ENCODE data around the gene CHD5. TPM values are rescaled to one million over a fixed set of nuclear protein-coding genes. Genes with fewer than 3 reads are reported as not detected.

CHD5 gene
- total RNA-seq, 4 donors from 2014 or later: 5.5 to 16.9 (median 12.0) TPM

DNA sequence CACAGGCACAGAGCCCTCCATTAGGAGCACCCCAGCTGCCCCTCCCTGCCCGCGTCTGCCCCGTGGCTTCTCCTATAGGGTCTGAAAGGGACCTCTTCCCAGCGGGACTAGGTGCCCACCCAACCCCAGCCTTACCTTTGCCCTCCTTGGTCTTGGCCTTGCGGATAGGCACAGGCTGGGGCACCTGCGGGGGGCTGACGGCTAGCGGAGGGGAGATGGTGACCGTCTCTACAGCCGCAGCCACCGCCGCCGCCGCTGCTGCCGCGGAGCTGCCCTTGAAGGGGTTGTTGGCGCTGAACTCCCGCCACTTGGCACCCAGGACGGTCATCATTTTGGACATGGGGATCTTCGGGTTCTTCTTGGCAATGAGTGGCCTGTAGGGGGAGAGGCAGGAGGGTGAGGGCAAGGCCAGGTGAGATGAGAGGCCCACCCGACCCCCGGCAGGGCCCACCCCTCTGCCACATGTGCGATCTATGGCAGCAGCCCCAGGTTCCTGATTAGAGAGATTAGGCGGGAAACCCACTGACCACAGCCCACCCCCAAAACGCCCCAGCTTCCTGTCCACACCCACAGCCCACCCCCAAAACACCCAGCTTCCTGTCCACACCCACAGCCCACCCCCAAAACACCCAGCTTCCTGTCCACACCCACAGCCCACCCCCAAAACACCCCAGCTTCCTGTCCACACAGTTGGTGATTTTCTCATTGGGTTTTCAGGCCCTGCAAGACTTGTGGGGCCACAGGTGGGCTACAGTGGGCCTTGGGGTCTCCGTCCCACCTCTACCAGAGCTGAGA lies 25.4 kb downstream of the CHD5 start:
- Histone ChIP-seq H3K36me3 (peaks cover 0 to 2% (median 0%) of the 10 kb centered on the region in 4 donors), H3K27me3 (peaks cover 0 to 15% (median 0%) of the 10 kb centered on the region in 4 donors), H3K27ac (replicated peaks in 1 of 4) (no peak overlapping the region), H3K4me1 (no peaks in the 10 kb centered on the region), H3K4me3 (no peak overlapping the region), H3K9me3 (no peaks in the 10 kb centered on the region)
- intact Hi-C loops (cut with DNase I): no loop called here
- DNase-seq (ENCODE audit: extremely low spot score): no peak
- 80% methylated on average over 12 of the region's 26 CpGs for WGBS
- TF ChIP-seq POLR2AphosphoS5 (IDR thresholded peaks at IDR 0.05): no peak
- TF ChIP-seq EP300 (IDR thresholded peaks at IDR 0.05): no peak
- no peak for TF ChIP-seq POLR2A (IDR thresholded peaks at IDR 0.05; ENCODE audit: low read depth)
- TF ChIP-seq, protein P1, sequence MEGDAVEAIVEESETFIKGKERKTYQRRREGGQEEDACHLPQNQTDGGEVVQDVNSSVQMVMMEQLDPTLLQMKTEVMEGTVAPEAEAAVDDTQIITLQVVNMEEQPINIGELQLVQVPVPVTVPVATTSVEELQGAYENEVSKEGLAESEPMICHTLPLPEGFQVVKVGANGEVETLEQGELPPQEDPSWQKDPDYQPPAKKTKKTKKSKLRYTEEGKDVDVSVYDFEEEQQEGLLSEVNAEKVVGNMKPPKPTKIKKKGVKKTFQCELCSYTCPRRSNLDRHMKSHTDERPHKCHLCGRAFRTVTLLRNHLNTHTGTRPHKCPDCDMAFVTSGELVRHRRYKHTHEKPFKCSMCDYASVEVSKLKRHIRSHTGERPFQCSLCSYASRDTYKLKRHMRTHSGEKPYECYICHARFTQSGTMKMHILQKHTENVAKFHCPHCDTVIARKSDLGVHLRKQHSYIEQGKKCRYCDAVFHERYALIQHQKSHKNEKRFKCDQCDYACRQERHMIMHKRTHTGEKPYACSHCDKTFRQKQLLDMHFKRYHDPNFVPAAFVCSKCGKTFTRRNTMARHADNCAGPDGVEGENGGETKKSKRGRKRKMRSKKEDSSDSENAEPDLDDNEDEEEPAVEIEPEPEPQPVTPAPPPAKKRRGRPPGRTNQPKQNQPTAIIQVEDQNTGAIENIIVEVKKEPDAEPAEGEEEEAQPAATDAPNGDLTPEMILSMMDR (IDR thresholded peaks at IDR 0.05): no peak

- H3K27ac ChIP-seq (replicated peaks in 1 of 4): no peak overlapping the region
- DNase-seq (ENCODE audit: extremely low spot score): no peak
- no peaks in the 10 kb centered on the region for H3K9me3 ChIP-seq
- H3K4me1 ChIP-seq: peaks cover 6 to 14% (median 12%) of the 10 kb centered on the region in 4 donors
- TF ChIP-seq POLR2AphosphoS5 (IDR thresholded peaks at IDR 0.05): no peak
- TF ChIP-seq EP300 (IDR thresholded peaks at IDR 0.05): no peak
- no peak for TF ChIP-seq POLR2A (IDR thresholded peaks at IDR 0.05; ENCODE audit: low read depth)
- TF ChIP-seq, protein P1 (IDR thresholded peaks at IDR 0.05): no peak
- intact Hi-C loops (cut with DNase I): no loop called here
- peaks cover 0 to 2% (median 0%) of the 10 kb centered on the region in 4 donors for H3K36me3 ChIP-seq
- no peak overlapping the region for H3K4me3 ChIP-seq
- 100% methylated on average over 1 of the region's 7 CpGs for WGBS
- H3K27me3 ChIP-seq: peaks cover 0 to 22% (median 3%) of the 10 kb centered on the region in 4 donors
These were observed 27.2 kb downstream of the CHD5 start for GRCh38 chr1:6152882-6153281.

- H3K27ac ChIP-seq (replicated peaks in 1 of 4): no peak overlapping the region
- no peak overlapping the region for H3K4me3 ChIP-seq
- H3K36me3 ChIP-seq: peaks cover 0 to 2% (median 0%) of the 10 kb centered on the region in 4 donors
- WGBS: 74% methylated on average over 11 of the region's 11 CpGs
- intact Hi-C loops (cut with DNase I): no loop called here
- H3K4me1 ChIP-seq: peaks cover 6 to 15% (median 12%) of the 10 kb centered on the region in 4 donors
- H3K9me3 ChIP-seq: no peaks in the 10 kb centered on the region
- TF ChIP-seq, protein P1 (IDR thresholded peaks at IDR 0.05): no peak
- TF ChIP-seq EP300 (IDR thresholded peaks at IDR 0.05) (no peak), POLR2AphosphoS5 (IDR thresholded peaks at IDR 0.05) (no peak), POLR2A (IDR thresholded peaks at IDR 0.05; ENCODE audit: low read depth) (no peak)
- peaks cover 0 to 28% (median 3%) of the 10 kb centered on the region in 4 donors for H3K27me3 ChIP-seq
- no peak for DNase-seq (ENCODE audit: extremely low spot score)
These were observed 27.9 kb downstream of the CHD5 start for GRCh38 chr1:6152181-6152580.

DNA sequence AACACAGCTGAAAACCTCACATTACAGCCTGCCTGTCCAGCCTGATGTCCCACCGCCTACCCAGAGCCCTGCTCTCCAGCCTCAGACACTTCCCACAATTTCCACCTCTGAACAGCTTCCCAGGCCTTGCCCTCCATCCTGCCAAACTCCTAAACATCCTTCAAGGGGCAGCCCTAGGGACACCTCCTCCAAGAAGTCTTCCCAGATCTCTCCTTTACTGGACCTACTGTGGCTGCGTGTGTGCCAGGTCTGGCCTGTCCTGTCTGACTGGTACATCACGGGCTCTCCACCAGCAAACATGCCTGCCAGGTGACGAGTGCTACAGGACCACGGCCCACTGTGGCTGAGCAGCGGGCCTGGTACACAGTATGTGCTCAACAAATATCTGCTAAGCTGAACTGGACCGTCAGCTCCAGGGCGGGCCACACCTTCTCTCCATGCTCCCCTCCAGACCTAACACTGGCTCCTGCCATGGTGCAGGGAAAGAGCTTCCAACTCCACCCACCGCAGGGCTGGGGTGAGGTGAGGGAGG lies 28.8 kb downstream of the CHD5 start:
- WGBS: 100% methylated on average over 4 of the region's 9 CpGs
- no peak for DNase-seq (ENCODE audit: extremely low spot score)
- H3K27ac ChIP-seq (replicated peaks in 1 of 4): no peak overlapping the region
- no peak overlapping the region for H3K4me3 ChIP-seq
- intact Hi-C loops (cut with DNase I): no loop called here
- peaks cover 0 to 29% (median 5%) of the 10 kb centered on the region in 4 donors for H3K27me3 ChIP-seq
- H3K4me1 ChIP-seq: peaks cover 6 to 15% (median 12%) of the 10 kb centered on the region in 4 donors
- peaks cover 0 to 2% (median 0%) of the 10 kb centered on the region in 4 donors for H3K36me3 ChIP-seq
- H3K9me3 ChIP-seq: no peaks in the 10 kb centered on the region
- TF ChIP-seq POLR2A (IDR thresholded peaks at IDR 0.05; ENCODE audit: low read depth) (no peak), POLR2AphosphoS5 (IDR thresholded peaks at IDR 0.05) (no peak), EP300 (IDR thresholded peaks at IDR 0.05) (no peak)
- TF ChIP-seq, protein P1 (IDR thresholded peaks at IDR 0.05): no peak

All from esophagus muscularis mucosa (tissue), 4 donors.